GM19438 (cell line): ENCODE data around the gene NR2F1.
A peak's percentile ranks its signal among the peaks of the same experiment; 100 is the strongest.

Experiments
- ATAC-seq: cut with Tn5 transposase; IDR thresholded peaks from one replicate; pipeline ENCODE4 v1.9.1; 2021; ENCODE audit warnings: low read depth; ENCODE audit not compliant: unreplicated experiment

NR2F1 gene

DNA sequence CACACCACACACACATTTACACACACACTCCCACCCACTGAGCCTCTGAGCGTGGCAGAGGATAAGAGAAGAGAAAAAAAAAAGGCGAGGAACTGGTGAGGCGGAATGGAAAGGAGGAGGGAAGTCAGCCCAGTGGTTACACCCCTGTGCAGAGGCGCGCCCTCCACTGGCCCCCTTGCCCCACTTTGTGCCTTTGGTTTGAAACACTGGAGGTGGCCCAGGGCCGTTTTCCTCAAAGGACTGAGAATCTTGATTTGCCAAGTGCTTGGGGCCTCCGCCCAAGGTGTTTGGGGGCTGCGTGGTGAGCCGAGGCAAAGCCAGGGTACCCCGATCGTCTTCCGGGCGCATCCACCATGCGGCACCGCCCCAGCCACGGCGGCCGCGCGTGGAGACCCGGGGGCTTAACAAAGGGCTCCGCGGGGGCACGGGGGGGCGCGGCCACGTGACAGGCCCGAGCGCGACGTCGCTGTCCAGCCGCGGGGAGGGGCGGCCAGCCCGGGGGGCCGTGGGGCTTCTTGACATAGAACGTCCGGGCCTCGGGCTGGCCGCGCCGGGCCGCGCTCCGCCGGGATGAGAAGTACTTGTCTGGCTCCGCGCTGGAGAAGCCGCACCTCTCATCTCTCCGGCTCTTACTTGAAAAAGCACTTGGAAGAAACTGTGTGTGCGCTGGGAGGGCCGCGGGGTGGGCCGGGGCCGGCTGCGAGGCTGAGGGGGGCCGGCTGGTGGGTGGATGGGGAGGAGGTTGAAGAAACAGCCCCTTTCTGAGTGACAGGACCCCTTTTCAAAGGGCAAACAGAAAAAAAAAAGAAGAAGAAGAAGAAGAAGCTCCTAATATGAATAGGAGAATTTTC, 21.0 kb downstream of the NR2F1 start:
- ATAC-seq = no peak

DNA sequence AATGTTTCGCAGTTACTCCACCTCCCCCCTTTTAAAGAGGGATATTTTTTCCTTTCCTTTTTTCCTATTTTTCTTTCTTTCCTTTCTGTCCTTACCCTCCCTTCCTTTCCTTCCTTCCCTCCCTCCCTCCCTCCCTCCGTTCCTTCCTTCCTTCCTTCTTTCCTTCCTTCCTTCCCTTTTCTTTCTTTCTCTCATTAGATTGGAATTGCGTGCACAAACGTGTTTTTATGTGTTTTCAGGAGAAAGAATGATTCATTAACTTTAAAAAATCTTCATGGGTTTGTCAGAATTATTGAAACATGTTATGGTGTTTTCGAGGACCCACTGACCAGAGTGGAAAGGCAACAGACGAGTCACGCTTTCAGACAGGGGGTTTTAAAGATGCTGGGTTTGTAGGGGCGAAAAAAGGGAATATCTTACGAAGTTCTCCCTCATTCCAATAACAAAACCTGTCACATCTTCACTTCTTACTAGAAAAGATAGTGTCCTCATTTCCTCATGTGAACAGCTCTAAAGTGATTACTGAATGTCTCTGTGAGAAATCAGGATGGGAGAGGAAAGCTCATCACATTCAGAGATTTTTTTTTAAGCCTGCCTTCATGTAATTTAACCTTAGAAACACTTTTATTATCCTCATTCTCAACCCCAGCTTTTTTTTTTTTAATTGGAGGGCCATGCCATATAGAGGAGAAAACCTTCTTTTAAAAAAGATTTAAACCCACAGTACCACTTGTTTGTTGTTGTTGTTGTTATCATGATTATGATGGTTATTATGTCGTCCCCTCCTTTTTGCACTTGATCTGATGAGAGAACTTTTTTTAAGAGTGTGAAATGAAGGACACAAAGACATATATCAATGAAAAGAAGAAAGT, 21.9 kb downstream of the NR2F1 start:
- ATAC-seq = no peak

DNA sequence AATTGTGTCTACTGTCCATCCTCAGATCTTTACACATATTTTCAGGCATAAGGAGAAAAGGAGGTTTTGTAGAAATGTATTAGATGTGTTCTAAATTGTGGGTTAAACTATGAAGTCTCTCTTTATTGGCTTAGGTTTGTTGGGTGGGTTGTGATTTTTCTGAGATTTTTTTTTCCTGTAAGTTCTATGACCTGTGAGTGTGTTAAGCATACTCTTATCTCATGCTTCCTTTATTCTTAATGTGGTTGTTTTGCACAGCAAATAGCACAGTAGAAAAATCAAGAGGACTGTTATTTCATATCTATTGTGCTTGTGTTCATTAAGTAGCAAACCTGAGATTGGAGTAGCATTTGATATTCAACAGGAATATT, 23.3 kb downstream of the NR2F1 start:
- ATAC-seq = no peak

DNA sequence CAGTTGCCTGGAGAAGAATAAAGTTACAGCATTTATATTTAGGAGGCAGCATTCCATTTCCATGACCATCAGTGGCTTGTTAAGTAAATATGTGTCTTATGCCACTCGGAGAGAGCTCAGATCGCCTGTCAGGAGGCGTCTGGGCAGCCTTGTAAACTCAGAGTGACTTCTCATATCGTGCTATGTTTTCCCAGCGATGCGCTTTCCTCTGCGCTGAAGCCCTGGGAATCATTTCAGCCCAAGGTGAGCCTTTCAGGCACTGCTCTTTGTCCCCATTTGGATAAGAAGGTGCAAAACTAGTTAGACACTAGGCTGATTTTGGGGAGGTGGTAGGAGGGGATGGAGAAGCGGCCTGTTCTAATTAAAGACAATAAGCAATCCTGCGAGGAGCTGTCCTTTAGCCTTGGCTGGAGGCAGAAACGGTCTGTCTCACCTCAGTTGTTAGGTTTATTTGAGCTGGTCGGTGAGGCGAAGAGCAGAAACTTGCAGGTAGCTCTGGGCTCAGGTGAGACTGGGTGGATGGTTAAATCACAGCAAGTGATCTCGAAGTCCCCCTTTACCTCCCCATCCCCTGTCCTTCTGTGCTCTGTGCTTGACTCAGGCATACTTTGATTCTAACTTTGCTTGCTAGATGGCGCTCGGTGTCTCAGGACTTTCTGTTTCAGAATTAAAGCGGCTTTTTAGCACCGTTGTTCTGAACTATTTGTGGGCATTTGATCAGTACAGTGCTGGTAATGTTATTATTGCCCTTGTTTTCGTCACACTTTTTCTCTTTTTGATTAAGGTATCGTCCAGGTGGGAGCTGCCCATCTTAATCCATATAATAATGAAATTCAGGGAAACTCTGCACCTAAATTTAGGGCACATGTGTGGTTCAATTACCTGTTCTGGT, 24.6 kb downstream of the NR2F1 start:
- peak; percentile 88 for ATAC-seq

DNA sequence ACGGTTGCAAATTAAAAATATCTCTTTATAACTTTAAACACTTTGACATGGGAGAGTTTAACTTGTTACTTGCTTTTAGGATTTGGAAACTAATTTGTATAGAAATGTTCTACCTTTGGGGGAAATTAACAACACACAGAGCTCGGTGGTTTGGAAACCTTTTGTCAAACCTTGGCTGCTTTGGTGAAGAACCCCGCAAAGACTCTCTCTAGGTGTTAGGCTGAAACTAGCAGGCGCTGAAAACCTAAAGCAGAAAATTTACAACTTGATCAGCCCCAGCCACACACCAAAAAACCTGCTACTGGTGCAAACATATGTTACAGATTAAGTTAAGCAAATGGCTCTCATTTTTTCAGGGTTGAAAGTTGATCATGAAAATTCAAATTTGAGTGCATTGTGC, 25.8 kb downstream of the NR2F1 start:
- no peak for ATAC-seq

DNA sequence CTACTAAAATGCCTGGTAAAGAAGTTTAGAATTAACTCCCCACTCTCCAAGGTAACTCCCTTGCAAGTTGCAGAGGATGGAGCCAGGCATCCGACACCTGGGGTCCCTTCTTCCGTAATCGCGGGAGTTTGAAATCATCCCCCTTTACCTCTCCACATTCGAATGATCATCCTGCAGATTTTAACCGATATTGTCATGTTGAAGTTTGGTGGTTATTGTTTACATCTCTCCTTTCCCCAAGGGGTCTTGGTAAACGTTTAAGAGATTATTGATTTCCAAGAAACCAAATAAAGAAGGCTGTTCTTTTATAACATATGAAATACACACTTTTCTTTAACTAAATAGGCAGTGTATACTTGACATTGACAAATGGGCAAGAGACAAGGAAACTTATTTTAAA, 26.7 kb downstream of the NR2F1 start:
- ATAC-seq = no peak

DNA sequence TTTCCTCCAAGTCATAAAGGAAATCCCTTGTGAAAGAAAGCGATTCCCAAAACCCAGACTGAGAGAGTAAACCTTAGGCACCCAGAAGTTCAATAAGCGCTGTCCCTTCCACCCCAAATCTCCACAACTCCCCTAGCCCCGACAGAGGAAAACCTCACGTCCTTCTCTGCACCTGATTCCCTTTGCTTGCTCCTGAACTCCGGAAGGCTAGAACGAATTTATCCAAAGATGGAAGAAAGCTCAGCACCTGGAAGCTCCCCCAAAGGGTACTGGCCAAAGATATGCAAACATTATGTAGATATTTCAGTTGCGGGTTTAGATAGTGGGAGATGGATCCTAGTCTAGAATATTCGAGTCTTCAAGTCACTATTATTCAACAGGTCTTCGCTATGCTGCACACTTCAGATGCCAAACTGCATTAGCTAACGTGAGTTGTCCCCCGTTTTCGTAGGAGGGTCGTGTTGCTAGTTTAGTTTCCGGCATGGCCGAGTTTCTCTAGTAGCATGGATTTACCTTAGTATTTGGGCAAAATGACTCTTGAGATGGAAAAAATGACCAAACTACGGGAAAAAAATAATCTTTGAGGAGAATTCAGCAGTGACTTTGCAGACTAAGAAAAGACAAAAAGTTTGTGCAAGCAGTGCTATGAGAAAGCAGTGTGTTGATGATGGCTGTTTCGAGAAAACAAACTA, 27.7 kb downstream of the NR2F1 start:
- no peak for ATAC-seq

DNA sequence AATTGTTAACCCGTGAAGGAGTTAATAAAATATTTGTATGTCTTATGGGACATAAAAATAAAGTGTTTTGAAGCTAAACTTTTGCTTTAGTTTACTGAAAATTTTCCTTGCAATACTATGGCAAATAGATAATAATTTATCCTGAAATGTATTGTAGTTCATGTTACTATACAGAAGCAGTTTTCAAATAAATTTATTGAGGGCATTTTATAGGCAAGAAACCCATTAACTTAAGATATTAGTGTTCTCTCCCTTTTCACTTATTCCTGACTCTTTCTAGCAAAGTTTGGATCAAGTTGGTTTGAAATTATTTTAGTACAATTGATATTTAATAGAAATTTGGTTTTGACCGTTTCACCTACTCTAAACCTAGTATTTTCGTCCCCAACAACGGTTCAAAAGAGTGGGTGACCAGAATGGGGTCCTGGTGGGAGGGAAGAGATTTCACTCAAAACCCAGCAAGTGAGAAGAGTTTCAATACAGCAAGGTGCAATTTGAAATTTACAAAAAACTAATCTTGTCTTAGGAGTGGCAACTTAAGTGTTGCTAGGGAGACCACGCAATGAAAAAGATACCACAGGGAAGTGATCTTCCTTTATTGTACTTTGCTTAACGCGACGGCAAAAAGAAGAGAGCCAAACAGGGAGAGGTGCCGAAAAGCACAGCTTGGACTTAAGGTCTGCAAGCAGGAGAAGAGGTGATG, 28.4 kb downstream of the NR2F1 start:
- no peak for ATAC-seq

DNA sequence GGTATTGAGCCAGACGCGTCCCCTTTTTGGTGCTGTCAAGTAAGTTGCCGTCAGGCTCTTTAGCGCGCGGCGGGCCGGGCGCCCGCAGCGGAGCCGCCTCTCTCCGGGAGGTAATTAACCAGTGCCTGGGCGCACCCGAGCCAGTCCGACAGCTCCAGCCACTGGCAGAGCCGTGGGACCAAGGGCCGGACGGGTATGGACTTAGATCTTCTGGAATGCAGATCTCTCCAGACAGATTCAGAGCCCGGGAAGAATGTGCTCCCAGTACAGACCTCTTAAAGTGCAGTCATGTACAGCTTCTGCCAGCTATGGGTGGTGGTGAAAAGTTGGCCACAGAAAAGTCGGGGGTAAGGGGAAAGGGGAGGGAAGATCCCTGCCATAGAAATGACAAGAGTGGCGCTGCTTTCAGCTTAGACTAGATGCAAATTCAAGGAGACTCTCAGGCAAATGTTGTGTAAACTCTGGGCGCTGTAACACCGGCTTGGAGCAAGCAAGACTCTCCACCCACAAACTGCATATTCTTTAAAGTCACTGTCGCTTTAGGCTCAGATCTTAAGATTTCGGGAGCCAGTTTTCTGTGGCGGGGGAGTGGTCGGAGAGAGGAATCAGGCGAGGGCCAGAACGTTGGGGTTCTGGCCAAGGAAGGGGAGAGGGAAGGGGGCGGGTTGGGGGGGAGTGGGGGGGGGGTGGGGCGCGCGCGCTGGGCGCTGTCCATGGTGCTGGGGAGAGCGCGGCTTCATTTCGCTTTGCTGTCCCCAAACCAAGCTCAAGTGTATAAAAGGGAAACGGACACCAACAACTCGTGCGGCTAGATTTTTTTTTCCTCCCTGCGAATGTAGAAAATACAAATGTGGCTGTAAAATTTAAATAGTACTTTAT, 29.2 kb downstream of the NR2F1 start:
- no peak for ATAC-seq

DNA sequence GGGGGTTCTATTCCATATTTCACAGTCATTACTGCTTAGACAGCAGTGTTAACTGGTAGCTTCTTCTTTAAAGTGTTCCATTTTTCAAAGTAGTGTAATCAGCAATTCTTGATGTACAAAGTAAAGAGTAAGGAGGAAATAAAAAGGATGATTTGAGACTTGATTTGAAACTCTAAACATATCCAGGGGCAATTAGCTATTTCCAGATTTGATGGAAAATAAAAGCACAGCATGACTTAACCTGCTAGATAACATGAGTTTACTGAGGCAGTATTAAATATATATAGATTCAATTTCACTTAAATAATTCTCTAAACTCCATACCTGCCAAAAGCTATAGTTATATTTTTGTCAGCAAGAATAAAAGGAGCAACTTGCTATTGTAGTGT, 29.8 kb downstream of the NR2F1 start:
- ATAC-seq = no peak

DNA sequence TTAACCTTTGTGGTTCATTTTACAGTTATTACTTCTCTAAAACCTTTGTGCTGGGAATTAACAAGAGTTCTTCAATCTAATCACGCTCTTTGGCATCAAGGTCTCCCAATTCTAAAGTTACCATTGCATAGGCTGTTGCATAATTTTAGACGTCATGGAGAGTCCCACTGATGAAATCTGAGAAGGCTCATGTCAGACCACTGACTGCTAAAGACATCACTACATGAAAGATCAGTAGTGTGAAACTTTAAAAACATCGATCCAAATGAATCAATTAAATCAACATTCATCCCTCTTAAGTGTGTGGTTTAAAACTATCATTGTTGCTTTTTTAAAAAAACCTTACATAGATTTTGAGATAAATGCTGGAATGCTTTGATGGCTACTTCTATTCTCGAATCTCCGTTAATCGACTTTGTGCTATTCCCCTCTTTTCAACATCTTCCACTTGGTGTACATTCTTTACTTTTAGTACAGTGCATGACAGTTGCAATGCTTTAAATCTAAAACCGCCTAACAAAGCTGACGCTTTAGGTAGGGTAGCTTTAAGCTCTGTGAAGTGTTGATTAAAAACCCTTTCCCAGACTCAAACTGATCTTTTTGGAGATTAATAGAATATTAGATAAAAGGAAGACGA, 33.6 kb downstream of the NR2F1 start:
- no peak for ATAC-seq

DNA sequence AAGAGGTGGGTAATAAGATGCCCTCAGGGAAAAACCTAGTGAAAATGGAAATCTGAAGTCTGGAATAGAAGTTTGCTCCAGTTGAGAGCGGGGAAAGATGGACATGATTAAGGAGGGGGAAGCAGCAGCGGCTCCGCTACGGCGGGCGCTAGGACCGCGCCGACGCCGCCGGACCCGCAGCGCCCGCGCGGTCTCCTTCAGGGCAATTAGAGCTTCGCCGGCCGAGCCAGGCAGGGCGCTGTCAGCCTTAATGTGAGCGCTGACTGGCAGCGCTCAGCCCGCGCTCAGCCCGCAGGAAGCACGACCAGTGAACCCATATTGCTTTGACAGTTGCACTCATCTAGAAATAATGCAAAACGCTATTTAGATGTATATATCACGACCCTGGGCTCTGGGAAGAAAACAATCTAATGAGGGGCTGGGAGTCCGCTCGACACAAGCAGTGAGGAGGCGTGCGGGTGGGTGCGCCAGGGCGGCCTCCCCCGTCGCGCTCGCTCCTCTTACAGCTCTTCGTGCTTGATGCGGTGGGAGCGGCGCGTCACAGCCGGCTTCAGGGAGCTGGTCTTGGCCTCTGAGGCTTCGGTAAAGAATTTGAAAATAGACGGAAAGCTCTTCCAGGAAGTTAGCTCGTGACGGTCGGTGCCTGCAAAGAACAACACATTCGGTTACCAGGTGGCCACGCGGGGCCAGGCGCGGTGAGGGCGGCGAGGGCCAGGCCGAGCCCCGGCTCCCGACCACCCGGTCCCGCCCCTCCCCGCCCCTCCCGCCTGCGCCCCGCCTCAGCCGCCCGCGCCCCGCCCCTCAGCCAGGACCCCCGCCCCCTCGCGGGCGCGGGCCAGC, 37.7 kb downstream of the NR2F1 start:
- ATAC-seq = peak; percentile 97

DNA sequence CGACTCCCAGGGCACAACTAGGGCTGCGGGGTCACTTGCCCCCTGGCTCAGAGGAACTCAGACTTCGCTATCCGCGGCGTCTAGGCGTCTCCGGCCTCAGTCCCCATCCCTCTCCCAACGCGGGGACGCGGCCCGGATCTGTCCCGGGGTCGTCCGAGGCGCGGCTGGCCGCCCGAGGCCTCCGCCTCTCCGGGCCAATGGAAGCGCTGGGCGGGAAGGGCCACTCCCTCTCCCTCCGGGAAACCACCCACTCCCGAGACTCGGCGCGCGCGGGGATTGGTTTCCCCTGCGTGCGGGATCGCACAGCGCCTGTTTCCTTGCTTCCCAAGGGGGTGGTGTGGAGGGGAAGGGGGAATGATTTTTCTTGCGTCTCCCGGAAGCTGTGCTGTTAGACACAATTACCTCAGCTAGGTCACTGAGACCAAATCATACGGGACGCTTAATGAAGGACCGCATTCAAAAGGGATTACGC, 38.3 kb downstream of the NR2F1 start:
- ATAC-seq = peak; percentile 26

DNA sequence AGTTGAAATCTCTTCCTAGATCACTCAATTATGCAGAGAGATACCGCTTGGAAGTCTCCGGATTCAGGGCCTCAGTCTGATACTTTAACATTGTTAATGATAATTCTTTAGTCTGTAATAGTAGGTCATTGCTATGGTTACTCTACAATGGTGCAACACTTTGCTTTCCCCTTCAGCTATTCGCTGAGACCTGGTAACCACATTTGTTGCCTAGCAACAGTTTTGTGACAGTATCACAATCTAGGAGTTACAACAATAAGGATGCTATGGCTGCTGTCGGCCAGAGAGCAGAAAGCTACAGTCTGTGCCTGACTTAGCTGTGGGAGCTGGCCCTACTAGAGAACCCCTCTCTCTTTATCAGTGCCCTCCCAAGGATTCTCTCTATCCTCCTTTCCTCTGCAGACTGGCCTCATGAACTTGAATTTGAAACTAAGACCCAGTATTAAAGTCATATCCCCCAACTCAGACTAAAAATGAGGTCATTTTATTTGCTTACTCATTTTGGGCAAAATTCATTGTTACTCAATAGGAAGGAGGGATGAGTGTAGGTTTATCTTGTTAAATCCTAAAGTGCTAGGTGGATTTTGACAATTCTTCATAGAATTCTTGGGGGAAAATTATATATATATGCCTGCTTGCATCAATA, 39.3 kb downstream of the NR2F1 start:
- ATAC-seq = no peak

DNA sequence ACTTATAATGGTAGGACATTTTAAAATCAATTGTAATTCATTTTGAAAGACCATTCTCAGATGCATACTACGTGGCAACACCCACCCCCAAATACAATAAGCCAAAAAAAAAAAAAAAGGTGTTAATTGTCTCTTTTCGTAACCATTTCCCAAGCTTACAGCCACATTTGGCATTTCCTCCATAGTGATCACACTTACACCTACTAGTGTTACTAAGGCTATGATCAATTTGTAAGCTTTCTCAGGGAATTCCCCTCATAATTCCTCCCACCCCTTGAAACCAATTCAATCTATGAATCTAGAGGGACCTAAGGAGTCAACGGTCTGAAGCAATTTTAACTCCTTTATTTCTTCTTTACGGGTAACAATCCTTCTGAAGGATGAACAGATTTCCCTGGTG, 40.1 kb downstream of the NR2F1 start:
- ATAC-seq = no peak

DNA sequence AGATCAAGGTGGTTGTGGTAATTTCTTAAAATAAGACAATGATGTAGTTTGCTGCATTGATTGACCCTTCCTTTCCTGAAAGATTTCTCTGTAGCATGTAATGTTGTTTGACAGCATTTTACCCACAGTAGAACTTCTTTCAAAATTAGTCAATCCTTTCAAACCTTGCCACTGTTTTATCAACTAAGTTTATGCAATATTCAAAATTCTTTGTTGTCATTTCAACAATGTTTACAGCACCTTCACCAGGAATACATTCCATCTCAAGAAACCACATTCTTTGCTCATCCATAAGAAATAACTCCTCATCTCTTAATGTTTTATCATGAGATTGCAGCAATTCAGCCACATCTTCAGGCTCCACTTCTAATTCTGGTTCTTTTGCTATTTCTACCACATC, 43.8 kb downstream of the NR2F1 start:
- ATAC-seq = no peak

DNA sequence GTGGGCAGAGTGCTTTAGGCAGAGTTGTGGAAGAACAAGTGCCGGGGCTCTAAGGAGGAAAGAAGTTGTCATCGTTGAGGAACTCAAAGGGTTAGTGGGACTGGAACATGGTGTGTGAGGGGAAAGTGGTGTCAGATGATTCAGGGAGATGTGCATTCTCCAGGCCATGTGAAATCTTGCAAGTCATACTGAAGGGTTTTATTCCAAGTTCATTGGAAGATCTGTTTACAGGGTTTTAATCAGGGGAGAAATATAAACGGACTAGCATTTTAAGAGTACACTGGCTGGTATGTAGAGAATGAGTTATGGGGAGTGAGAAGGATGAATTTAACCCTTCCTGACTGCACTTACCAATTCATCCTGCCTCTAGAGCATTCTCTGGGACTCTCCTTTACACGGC, 49.3 kb downstream of the NR2F1 start:
- ATAC-seq = no peak
